ENCODE results near the gene SMIM28.

The SMIM28 gene

DNA sequence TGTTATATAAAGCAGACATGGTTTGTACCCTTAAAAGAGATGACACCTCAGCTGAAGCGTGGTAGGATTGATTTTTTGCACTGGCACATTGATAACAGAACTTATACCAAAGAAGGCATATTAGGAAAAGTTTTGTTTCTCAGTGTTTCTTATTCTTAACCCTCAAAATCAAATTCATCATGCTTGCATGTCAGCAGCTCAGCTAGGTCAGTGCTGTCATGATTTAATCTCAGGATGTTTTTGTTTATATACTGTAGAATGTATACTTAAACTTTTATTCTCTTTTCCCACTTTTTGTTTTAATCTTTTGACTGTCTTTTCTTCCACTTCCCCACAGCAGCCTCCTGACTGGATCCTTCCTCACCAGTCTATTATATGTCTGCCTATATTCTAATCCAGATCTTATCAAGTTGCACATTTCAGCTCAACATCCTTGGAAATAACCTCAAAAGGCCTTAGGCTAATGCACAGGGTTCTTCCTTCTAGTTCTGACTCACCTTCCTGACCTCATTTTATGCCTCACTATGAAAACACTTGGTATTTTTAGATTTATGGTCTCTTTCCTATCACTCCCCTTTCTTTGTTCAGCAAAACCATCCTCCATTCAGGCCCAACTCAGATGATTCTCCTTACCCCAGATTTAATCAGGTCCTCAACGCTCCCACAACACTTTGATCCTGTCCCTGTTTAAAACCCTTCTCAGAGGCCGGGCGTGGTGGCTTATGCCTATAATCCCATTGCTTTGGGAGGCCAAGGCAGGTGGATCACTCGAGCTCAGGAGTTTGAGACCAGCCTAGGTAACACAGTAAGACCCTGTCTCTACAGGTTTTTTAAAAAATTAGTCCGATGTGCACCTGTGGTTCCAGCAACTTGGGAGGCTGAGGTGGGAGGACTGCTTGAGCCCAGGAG is 33.5 kb downstream of the SMIM28 start:
- in situ Hi-C loops (cut with HindIII; ENCODE audit: low sequenced_read_pairs): loop anchor here (25.0 kb wide), 1 partner anchor 351 kb away; the partner anchor contains the start of gene CCDC28A
- TF ChIP-seq, protein P1, sequence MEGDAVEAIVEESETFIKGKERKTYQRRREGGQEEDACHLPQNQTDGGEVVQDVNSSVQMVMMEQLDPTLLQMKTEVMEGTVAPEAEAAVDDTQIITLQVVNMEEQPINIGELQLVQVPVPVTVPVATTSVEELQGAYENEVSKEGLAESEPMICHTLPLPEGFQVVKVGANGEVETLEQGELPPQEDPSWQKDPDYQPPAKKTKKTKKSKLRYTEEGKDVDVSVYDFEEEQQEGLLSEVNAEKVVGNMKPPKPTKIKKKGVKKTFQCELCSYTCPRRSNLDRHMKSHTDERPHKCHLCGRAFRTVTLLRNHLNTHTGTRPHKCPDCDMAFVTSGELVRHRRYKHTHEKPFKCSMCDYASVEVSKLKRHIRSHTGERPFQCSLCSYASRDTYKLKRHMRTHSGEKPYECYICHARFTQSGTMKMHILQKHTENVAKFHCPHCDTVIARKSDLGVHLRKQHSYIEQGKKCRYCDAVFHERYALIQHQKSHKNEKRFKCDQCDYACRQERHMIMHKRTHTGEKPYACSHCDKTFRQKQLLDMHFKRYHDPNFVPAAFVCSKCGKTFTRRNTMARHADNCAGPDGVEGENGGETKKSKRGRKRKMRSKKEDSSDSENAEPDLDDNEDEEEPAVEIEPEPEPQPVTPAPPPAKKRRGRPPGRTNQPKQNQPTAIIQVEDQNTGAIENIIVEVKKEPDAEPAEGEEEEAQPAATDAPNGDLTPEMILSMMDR (IDR thresholded peaks at IDR 0.05; ENCODE audit: low read depth, low read length, missing control alignments): no peak
- H3K4me3 ChIP-seq (ENCODE audit: low read depth, low read length): no peak overlapping the region
- no peak for DNase-seq (ENCODE audit: low read depth)

DNA sequence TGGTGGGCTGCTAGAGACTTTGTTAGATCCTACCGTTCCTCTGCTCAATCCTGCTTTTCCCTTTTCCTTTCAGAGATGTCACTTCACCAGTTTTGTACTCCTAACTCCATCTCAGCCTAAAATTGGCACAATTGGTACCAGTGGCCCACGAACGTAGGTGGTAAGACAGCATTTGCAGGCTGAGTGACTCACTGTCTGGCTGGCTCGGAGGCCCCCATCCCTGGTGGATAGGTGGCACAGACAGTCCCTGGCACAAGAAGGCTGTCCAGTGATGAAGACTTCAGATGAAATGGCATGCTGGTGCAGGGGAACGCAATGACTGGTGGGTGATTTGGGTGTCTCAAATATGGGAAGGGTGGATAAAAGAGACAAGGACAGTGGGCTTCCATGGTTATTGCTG is 37.4 kb downstream of the SMIM28 start:
- DNase-seq (ENCODE audit: low read depth): no peak
- in situ Hi-C loops (cut with HindIII; ENCODE audit: low sequenced_read_pairs): loop anchor here (25.0 kb wide), 1 partner anchor 347 kb away; the partner anchor contains the start of gene CCDC28A
- no peak overlapping the region for H3K4me3 ChIP-seq (ENCODE audit: low read depth, low read length)
- TF ChIP-seq, protein P1 (IDR thresholded peaks at IDR 0.05; ENCODE audit: low read depth, low read length, missing control alignments): no peak

DNA sequence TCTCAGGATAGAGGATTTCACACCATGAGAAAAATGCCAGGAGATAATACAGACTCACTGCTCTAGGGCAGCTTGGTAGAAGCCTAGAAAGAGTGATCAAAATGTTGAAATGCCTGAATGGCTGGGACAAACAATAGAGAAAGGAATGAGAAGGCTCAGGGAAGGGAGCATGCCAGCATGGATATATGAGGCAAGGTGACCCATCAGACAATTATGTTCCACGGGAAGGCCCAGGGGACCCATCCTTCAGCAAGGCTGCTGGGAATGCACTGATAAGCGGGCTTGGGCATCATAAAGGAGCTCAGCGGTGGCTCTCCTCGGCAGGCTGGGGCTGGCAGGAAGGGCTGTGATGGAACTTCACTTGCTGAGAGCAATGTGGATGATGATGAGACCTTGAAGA is 38.5 kb downstream of the SMIM28 start:
- no peak overlapping the region for H3K4me3 ChIP-seq (ENCODE audit: low read depth, low read length)
- TF ChIP-seq, protein P1 (IDR thresholded peaks at IDR 0.05; ENCODE audit: low read depth, low read length, missing control alignments): no peak
- in situ Hi-C loops (cut with HindIII; ENCODE audit: low sequenced_read_pairs): loop anchor here (25.0 kb wide), 1 partner anchor 346 kb away; the partner anchor contains the start of gene CCDC28A
- DNase-seq (ENCODE audit: low read depth): no peak

DNA sequence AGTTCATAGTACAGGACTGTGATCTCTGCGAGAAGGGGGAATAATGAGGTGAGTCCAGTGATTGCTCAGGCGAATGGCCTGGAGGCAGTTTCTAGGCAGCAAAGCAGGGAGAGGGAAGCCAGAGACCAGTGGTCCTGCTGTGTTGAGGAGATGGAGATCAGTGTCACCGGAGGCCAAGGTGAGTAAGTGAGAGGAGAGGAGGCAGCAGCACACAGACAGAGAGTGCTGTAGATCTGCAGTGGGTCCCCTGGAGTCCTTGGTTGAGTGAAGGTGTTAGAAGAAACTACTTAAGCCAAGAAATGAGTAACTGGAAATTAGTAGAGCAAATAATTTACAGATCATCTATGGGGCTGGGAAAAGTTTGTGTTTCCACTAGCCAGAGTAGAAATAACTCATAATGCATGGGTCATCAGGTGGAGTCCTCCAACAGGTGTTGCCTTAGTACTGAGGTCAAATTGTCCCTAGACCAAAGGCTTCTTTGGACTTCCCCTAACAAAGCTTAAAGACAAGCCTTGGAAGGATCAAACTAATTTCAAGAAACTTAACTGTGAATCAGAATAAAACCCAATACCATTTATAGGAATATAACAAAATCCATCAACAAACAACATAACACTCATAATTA is 39.9 kb downstream of the SMIM28 start:
- no peak for DNase-seq (ENCODE audit: low read depth)
- H3K4me3 ChIP-seq (ENCODE audit: low read depth, low read length): no peak overlapping the region
- TF ChIP-seq, protein P1 (IDR thresholded peaks at IDR 0.05; ENCODE audit: low read depth, low read length, missing control alignments): no peak
- in situ Hi-C loops (cut with HindIII; ENCODE audit: low sequenced_read_pairs): loop anchor here (25.0 kb wide), 1 partner anchor 345 kb away; the partner anchor contains the start of gene CCDC28A

DNA sequence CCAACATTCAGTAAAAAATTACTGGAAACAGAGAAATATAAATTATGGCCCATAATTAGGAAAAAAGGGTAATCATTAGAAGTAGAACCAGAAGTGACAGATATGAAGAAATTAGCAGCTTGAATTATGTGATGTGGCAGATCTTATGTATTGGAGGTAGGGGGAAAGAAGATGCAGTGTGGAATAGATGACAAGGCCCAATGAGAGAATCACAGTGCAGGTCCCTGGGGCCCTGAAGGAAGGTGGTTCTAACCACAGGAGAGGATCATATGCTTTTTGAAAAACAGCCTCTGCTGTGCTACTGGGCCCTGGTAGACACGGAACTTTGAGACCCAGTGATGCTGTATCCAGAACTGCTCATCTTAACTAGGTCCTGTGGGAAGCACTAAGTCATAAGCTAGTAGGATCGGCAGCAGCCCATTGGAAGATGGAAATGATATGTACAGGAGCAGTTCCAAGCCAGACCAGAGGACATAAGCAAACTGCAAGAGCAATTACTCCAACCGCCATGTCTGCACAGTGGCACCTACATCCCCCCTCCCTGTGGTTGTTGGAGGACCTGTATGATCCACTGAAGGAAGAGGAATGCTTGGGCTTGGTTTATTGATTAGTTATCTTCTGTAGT is 40.5 kb downstream of the SMIM28 start:
- in situ Hi-C loops (cut with HindIII; ENCODE audit: low sequenced_read_pairs): loop anchor here (25.0 kb wide), 1 partner anchor 344 kb away; the partner anchor contains the start of gene CCDC28A
- no peak for DNase-seq (ENCODE audit: low read depth)
- TF ChIP-seq, protein P1 (IDR thresholded peaks at IDR 0.05; ENCODE audit: low read depth, low read length, missing control alignments): no peak
- no peak overlapping the region for H3K4me3 ChIP-seq (ENCODE audit: low read depth, low read length)

DNA sequence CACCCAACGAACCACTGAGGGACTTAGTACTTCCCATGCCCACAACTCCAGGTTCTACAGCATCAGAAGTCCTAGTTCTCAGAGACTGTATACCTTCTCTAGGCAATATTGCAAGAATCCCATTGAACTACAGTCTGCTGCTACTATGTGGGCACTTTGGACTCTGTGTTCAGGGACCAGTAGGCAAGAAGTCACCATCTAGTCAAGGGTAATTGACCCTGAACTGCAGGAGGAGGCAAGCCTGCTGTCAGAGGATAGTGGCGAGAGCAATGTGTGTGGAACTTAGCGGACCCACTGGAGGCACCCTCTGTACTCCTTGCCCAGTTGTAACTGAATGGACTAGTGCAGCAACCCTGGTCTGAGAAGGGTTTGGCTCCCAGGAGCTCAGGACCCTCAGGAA is 42.1 kb downstream of the SMIM28 start:
- in situ Hi-C loops (cut with HindIII; ENCODE audit: low sequenced_read_pairs): loop anchor here (25.0 kb wide), 1 partner anchor 343 kb away; the partner anchor contains the start of gene CCDC28A
- no peak overlapping the region for H3K4me3 ChIP-seq (ENCODE audit: low read depth, low read length)
- no peak for DNase-seq (ENCODE audit: low read depth)
- TF ChIP-seq, protein P1 (IDR thresholded peaks at IDR 0.05; ENCODE audit: low read depth, low read length, missing control alignments): no peak
